Measurements from ENCODE around the gene EIF3B.
"Not testable (repeated sequence)": the region's sequence is repeated elsewhere in the genome, so short reads cannot be mapped to it uniquely, and the experiment has no call there.

Gene EIF3B

DNA sequence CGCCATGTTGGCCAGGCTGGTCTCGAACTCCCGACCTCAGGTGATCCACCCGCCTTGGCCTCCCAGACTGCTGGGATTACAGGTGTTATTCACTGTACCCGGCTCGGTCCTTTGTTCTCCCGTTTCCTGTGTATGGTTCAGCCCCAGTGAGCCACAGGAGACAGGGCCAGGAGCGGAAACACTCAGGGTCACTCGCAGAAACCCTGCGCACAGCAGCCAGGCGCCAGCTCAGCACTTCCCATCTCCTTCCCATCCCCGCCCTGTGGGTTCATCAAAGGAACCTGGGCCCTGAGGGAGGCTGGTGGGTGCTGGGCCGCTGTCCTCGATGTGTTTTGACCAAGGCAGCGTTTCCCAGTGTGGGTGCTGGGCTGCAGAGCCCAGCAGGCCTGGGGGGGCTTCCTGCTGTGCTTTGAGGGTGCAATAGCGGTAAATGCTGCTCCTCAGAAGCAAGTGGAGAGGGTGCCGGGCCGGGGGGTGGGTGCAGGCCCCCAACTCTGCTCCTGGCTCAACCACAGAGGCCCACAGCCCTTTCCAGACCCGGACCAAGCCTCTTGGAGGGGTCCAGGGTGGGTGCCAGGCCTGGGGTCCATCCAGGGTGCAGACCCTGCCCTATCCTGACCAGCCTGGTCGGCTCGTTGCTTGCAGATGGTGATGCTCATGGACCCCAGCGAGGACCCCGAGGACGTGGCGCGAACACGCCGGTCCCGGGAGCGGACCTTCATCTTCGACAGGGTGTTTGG, 33.4 kb downstream of the EIF3B start:
- Histone ChIP-seq H3K4me2 (ENCODE audit: insufficient read depth, low read length) (no peak overlapping the region), H3K27ac (ENCODE audit: low read length) (no peak overlapping the region), H3K27me3 (ENCODE audit: insufficient read depth, low read length, poor library complexity) (no peaks in the 10 kb centered on the region), H3K9ac (ENCODE audit: low read depth, low read length) (no peak overlapping the region), H3K79me2 (ENCODE audit: insufficient read depth, low read length) (no peaks in the 10 kb centered on the region), H4K20me1 (ENCODE audit: insufficient read depth, low read length) (peaks cover 3% of the 10 kb centered on the region; the same call in 1 of the 2 replicates), H3K4me1 (ENCODE audit: insufficient read depth, low read length) (no peaks in the 10 kb centered on the region), H3K9me3 (ENCODE audit: insufficient read depth, low read length, severe bottlenecking) (no peaks in the 10 kb centered on the region), H2AFZ (ENCODE audit: low read depth, low read length) (no peak overlapping the region), H3K36me3 (ENCODE audit: insufficient read depth, low read length) (peaks cover 3% of the 10 kb centered on the region; the same call in 1 of the 2 replicates), H3K4me3 (ENCODE audit: low read depth in 1 of 2, low read length in 2 of 2) (no peak overlapping the region)
- DNase-seq: no peak
- no peak for ATAC-seq (ENCODE audit: insufficient read depth, low read depth)
- TF ChIP-seq CTCF (IDR thresholded peaks at IDR 0.05; ENCODE audit: borderline replicate concordance, extremely low read depth, low read length, poor library complexity, severe bottlenecking): no peak
- no peak for TF ChIP-seq EZH2 (IDR thresholded peaks at IDR 0.05; ENCODE audit: borderline replicate concordance, low read depth, low read length, severe bottlenecking)

DNA sequence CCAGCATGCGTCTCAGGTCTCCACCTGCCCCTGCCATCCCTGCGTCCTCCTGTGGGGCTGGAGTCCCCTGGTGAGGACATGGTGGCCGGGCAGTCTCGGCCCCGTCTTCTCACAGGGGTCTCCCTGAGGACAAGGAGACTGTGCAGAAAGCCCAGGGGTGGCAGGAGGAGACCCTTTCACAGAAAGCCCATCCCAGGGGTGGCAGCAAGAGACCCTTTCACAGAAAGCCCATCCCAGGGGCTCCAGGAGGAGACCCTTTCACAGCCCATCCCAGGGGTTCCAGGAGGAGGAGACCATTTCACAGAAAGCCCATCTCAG, 34.0 kb downstream of the EIF3B start:
- H3K9ac ChIP-seq (ENCODE audit: low read depth, low read length): no peak overlapping the region
- TF ChIP-seq EZH2 (IDR thresholded peaks at IDR 0.05; ENCODE audit: borderline replicate concordance, low read depth, low read length, severe bottlenecking): no peak
- no peak for TF ChIP-seq CTCF (IDR thresholded peaks at IDR 0.05; ENCODE audit: borderline replicate concordance, extremely low read depth, low read length, poor library complexity, severe bottlenecking)
- H3K4me3 ChIP-seq (ENCODE audit: low read depth in 1 of 2, low read length in 2 of 2): no peak overlapping the region
- no peaks in the 10 kb centered on the region for H3K4me1 ChIP-seq (ENCODE audit: insufficient read depth, low read length)
- H3K4me2 ChIP-seq (ENCODE audit: insufficient read depth, low read length): no peak overlapping the region
- no peak overlapping the region for H3K27ac ChIP-seq (ENCODE audit: low read length)
- DNase-seq (no peak), ATAC-seq (ENCODE audit: insufficient read depth, low read depth) (no peak)
- no peak overlapping the region for H2AFZ ChIP-seq (ENCODE audit: low read depth, low read length)
- H3K36me3 ChIP-seq (ENCODE audit: insufficient read depth, low read length): no peaks in the 10 kb centered on the region; the same call in 1 of the 2 replicates
- H3K9me3 ChIP-seq (ENCODE audit: insufficient read depth, low read length, severe bottlenecking): no peaks in the 10 kb centered on the region
- H4K20me1 ChIP-seq (ENCODE audit: insufficient read depth, low read length): peaks cover 3% of the 10 kb centered on the region; the same call in 1 of the 2 replicates
- H3K27me3 ChIP-seq (ENCODE audit: insufficient read depth, low read length, poor library complexity): no peaks in the 10 kb centered on the region
- no peaks in the 10 kb centered on the region for H3K79me2 ChIP-seq (ENCODE audit: insufficient read depth, low read length)

DNA sequence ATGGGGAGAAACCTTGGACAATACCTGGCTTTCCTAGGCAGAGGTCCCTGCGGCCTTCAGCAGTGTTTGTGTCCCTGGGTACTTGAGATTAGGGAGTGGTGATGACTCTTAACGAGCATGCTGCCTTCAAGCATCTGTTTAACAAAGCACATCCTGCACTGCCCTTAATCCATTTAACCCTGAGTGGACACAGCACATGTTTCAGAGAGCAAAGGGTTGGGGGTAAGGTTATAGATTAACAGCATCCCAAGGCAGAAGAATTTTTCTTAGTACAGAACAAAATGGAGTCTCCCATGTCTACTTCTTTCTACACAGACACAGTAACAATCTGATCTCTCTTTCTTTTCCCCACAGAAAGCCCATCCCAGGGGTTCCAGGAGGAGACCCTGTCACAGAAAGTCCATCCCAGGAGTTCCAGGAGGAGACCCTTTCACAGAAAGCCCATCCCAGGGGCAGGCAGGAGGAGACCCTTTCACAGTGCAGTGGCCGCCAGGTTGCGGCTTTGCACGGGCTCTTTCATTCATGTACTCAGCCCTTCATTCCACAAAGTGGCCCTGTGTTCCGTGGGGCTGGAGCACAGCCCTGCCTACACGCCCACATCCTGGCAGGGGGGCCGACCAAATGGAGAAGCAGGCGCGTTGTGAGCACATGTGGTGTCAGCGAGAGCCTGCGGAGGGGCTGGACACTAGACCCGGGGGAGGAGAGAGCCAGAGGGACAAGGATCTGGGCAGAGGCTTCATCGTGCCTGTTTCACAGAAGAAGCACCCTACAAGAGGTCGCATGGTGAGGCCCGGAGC, 35.6 kb downstream of the EIF3B start:
- not testable (repeated sequence) for H3K27ac ChIP-seq (ENCODE audit: low read length); DNase-seq; H3K9ac ChIP-seq (ENCODE audit: low read depth, low read length)

DNA sequence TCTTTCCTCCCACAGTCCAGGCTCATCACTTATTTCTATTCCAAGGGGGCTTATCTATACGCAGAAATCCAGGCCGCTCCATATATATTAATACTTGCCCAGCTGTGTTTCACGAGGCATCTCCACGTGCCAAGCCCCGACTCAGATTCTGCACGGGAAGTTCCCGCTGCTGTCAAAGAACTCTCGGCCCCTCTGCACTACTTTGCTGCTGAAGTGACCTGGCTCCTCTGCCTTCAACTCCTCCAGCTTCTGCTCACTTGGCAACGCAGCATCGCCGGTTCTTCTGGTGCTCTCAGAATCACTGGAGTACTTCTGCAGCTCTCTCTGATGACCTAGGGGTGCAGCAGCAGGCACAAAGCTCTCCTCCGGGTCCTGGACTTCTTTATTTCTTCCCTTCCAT, 39.1 kb downstream of the EIF3B start:
- no peak for DNase-seq
- Histone ChIP-seq H3K4me1 (ENCODE audit: insufficient read depth, low read length) (no peaks in the 10 kb centered on the region), H3K9me3 (ENCODE audit: insufficient read depth, low read length, severe bottlenecking) (no peaks in the 10 kb centered on the region), H3K79me2 (ENCODE audit: insufficient read depth, low read length) (no peaks in the 10 kb centered on the region), H2AFZ (ENCODE audit: low read depth, low read length) (no peak overlapping the region), H3K4me2 (ENCODE audit: insufficient read depth, low read length) (no peak overlapping the region), H4K20me1 (ENCODE audit: insufficient read depth, low read length) (no peaks in the 10 kb centered on the region), H3K36me3 (ENCODE audit: insufficient read depth, low read length) (no peaks in the 10 kb centered on the region; the same call in 1 of the 2 replicates), H3K27me3 (ENCODE audit: insufficient read depth, low read length, poor library complexity) (no peaks in the 10 kb centered on the region), H3K4me3 (ENCODE audit: low read depth in 1 of 2, low read length in 2 of 2) (no peak overlapping the region), H3K9ac (ENCODE audit: low read depth, low read length) (no peak overlapping the region), H3K27ac (ENCODE audit: low read length) (no peak overlapping the region)
- TF ChIP-seq EZH2 (IDR thresholded peaks at IDR 0.05; ENCODE audit: borderline replicate concordance, low read depth, low read length, severe bottlenecking) (no peak), CTCF (IDR thresholded peaks at IDR 0.05; ENCODE audit: borderline replicate concordance, extremely low read depth, low read length, poor library complexity, severe bottlenecking) (no peak)
- no peak for ATAC-seq (ENCODE audit: insufficient read depth, low read depth)

More for the DNA sequence above, 35.6 kb downstream of the EIF3B start:
- not testable (repeated sequence) for H3K4me1 ChIP-seq (ENCODE audit: insufficient read depth, low read length); H4K20me1 ChIP-seq (ENCODE audit: insufficient read depth, low read length); H3K36me3 ChIP-seq (ENCODE audit: insufficient read depth, low read length); H3K27me3 ChIP-seq (ENCODE audit: insufficient read depth, low read length, poor library complexity); H3K79me2 ChIP-seq (ENCODE audit: insufficient read depth, low read length); H3K4me3 ChIP-seq (ENCODE audit: low read depth in 1 of 2, low read length in 2 of 2); H2AFZ ChIP-seq (ENCODE audit: low read depth, low read length); H3K9me3 ChIP-seq (ENCODE audit: insufficient read depth, low read length, severe bottlenecking); ATAC-seq (ENCODE audit: insufficient read depth, low read depth); H3K4me2 ChIP-seq (ENCODE audit: insufficient read depth, low read length)

Measured in DND-41 (cell line).